H1 (cell line): Measurements from ENCODE around the gene FICD. TPM values are rescaled to one million over a fixed set of nuclear protein-coding genes. Genes with fewer than 3 reads are reported as not detected.

Source experiments
- CTCF ChIA-PET: fragments of 300-600 bp; sonication (Branson Sonifier 250); formaldehyde crosslinking; loops from one replicate; lab custom pipeline; 2021; ENCODE audit not compliant: partially characterized antibody; lab: Charles Lee
- POLR2A ChIA-PET: fragments of 300-600 bp; sonication (Branson Sonifier 250); formaldehyde crosslinking; loops from one replicate; lab custom pipeline; 2021; ENCODE audit warnings: inconsistent platforms; ENCODE audit not compliant: partially characterized antibody; lab: Charles Lee
- DNase-seq, 2 experiments: peaks; one replicate each; pipeline versions ENCODE4 v3.0.0 to v3.0.0-alpha.2; 2010 to 2022; ENCODE audit warnings: low spot score in 2 of 2, low read depth in 1 of 2, mixed read lengths in 1 of 2
- FAIRE-seq: peaks from 2 replicates; lab custom pipeline; 2011; peaks lifted over from hg19 to GRCh38; lab: Jason Lieb, UNC
- H2AFZ ChIP-seq: 2 replicates; pipeline ENCODE4 v1.8.1; 2012; ENCODE audit warnings: low read length, inconsistent platforms
- H2AK5ac ChIP-seq: 2 replicates; pipeline ENCODE4 v1.6.1; 2013; ENCODE audit warnings: low read depth, low read length
- H2BK120ac ChIP-seq: replicated peaks from 2 replicates; pipeline ENCODE3; 2013; ENCODE audit warnings: low read depth, low read length, inconsistent platforms
- H2BK12ac ChIP-seq: 2 replicates; pipeline ENCODE4 v1.6.1; 2013; ENCODE audit warnings: low read depth, low read length
- H2BK15ac ChIP-seq: 2 replicates; pipeline ENCODE4 v1.6.1; 2013; ENCODE audit warnings: low read length
- H2BK20ac ChIP-seq: 2 replicates; pipeline ENCODE4 v1.6.1; 2013; ENCODE audit warnings: low read length
- H2BK5ac ChIP-seq: 2 replicates; pipeline ENCODE4 v1.6.1; 2013; ENCODE audit warnings: low read depth, low read length
- H3K14ac ChIP-seq: 2 replicates; pipeline ENCODE4 v1.6.1; 2013; ENCODE audit warnings: inconsistent platforms; ENCODE audit not compliant: insufficient read length
- H3K18ac ChIP-seq: 2 replicates; pipeline ENCODE4 v1.6.1; 2013; ENCODE audit warnings: low read length; ENCODE audit errors: extremely low read depth
- H3K23ac ChIP-seq: 2 replicates; pipeline ENCODE4 v1.6.1; 2013; ENCODE audit warnings: inconsistent platforms; ENCODE audit not compliant: insufficient read length
- H3K23me2 ChIP-seq: 2 replicates; pipeline ENCODE4 v1.6.1; 2013; ENCODE audit warnings: low read depth, low read length
- H3K27ac ChIP-seq: 2 replicates; pipeline ENCODE4 v1.6.1; 2011; ENCODE audit warnings: low read depth, low read length, inconsistent platforms
- H3K27me3 ChIP-seq, 4 experiments: replicated peaks in 1 of 4; 1 replicate in 1 of 4; 2 replicates in 3 of 4; pipeline versions ENCODE4 v1.6.1 to v1.8.1; 2011 to 2013; ENCODE audit warnings: low read length in 3 of 4, mild to moderate bottlenecking in 3 of 4, inconsistent platforms in 2 of 4, mixed read lengths in 2 of 4, moderate library complexity in 1 of 4; ENCODE audit not compliant: control insufficient read depth in 3 of 4, insufficient read depth in 3 of 4; ENCODE audit errors: extremely low read depth in 1 of 4
- H3K36me3 ChIP-seq, 4 experiments: 2 replicates each; pipeline versions ENCODE4 v1.6.1 to v1.8.1; 2011 to 2013; ENCODE audit warnings: mild to moderate bottlenecking in 4 of 4, low read length in 3 of 4, moderate library complexity in 2 of 4, control low read depth in 1 of 4, inconsistent platforms in 1 of 4; ENCODE audit not compliant: insufficient read depth in 4 of 4, control insufficient read depth in 2 of 4
- H3K4ac ChIP-seq: replicated peaks from 2 replicates; pipeline ENCODE3; 2013; ENCODE audit warnings: low read length, low read depth, mixed read lengths, inconsistent platforms; ENCODE audit not compliant: insufficient read length
- H3K4me1 ChIP-seq, 4 experiments: replicated peaks in 1 of 4; 1 replicate in 1 of 4; 2 replicates in 3 of 4; pipeline versions ENCODE4 v1.6.1 to v1.8.1; 2011 to 2013; ENCODE audit warnings: low read length in 3 of 4, inconsistent platforms in 2 of 4, mixed read lengths in 1 of 4; ENCODE audit not compliant: insufficient read depth in 4 of 4, control insufficient read depth in 3 of 4
- H3K4me2 ChIP-seq, 2 experiments: 2 replicates each; pipeline versions ENCODE4 v1.6.1 to v1.8.1; 2011 to 2013; ENCODE audit warnings: low read depth in 2 of 2, low read length in 2 of 2, control low read depth in 1 of 2, inconsistent platforms in 1 of 2, mild to moderate bottlenecking in 1 of 2; ENCODE audit not compliant: insufficient read depth in 1 of 2
- H3K4me3 ChIP-seq, 4 experiments: fragments of 200-600, 300-600 bp in 1 of 4; sonication (generic), shearing (Covaris generic), sonication (Bioruptor Twin) in 1 of 4; 2 replicates each; pipeline versions ENCODE4 v1.5.1 to v1.8.1; 2011 to 2016; ENCODE audit warnings: low read length in 4 of 4, low read depth in 3 of 4, control low read depth in 2 of 4, inconsistent platforms in 2 of 4, mild to moderate bottlenecking in 2 of 4, mixed read lengths in 1 of 4, moderate library complexity in 1 of 4; ENCODE audit not compliant: insufficient read depth in 2 of 4; ENCODE audit errors: extremely low read depth in 1 of 4
- H3K56ac ChIP-seq: replicated peaks from 2 replicates; pipeline ENCODE3; 2013; ENCODE audit warnings: low read depth, mild to moderate bottlenecking, mixed read lengths, low read length, inconsistent platforms; ENCODE audit not compliant: insufficient read length
- H3K79me1 ChIP-seq: 2 replicates; pipeline ENCODE4 v1.6.1; 2013; ENCODE audit warnings: low read depth, low read length, control low read depth
- H3K79me2 ChIP-seq, 2 experiments: 2 replicates each; pipeline versions ENCODE4 v1.6.1 to v1.8.1; 2012 to 2013; ENCODE audit warnings: low read length in 2 of 2, mild to moderate bottlenecking in 2 of 2, inconsistent platforms in 1 of 2; ENCODE audit not compliant: insufficient read depth in 2 of 2, control insufficient read depth in 1 of 2
- H3K9ac ChIP-seq, 4 experiments: replicated peaks in 1 of 4; 1 replicate in 1 of 4; 2 replicates in 3 of 4; pipeline versions ENCODE4 v1.6.1 to v1.8.1; 2011 to 2013; ENCODE audit warnings: low read depth in 3 of 4, low read length in 3 of 4, control low read depth in 2 of 4, mild to moderate bottlenecking in 2 of 4, moderate library complexity in 2 of 4, inconsistent platforms in 1 of 4; ENCODE audit errors: extremely low read depth in 1 of 4
- H3K9me3 ChIP-seq, 2 experiments: 2 replicates each; pipeline versions ENCODE4 v1.6.1 to v1.8.1; 2012 to 2013; ENCODE audit warnings: mild to moderate bottlenecking in 2 of 2, moderate library complexity in 2 of 2, control low read depth in 1 of 2, inconsistent platforms in 1 of 2, low read depth in 1 of 2, low read length in 1 of 2, mixed read lengths in 1 of 2; ENCODE audit not compliant: insufficient read depth in 2 of 2
- H4K20me1 ChIP-seq, 2 experiments: replicated peaks in 1 of 2; 2 replicates each; pipeline versions ENCODE3 to v1.8.1; 2011 to 2013; ENCODE audit warnings: inconsistent platforms in 2 of 2, low read length in 2 of 2, mild to moderate bottlenecking in 1 of 2; ENCODE audit not compliant: insufficient read depth in 2 of 2, control insufficient read depth in 1 of 2
- H4K5ac ChIP-seq: 2 replicates; pipeline ENCODE4 v1.6.1; 2013; ENCODE audit warnings: low read length, low read depth, mixed read lengths, inconsistent platforms; ENCODE audit not compliant: insufficient read length
- H4K8ac ChIP-seq: 2 replicates; pipeline ENCODE4 v1.8.0; 2013; ENCODE audit warnings: mild to moderate bottlenecking, moderate library complexity, low read length, inconsistent platforms; ENCODE audit not compliant: insufficient read depth; ENCODE audit errors: extremely low read depth
- H4K91ac ChIP-seq: replicated peaks from 2 replicates; pipeline ENCODE3; 2013; ENCODE audit warnings: low read length, mixed read lengths, inconsistent platforms; ENCODE audit not compliant: insufficient read length
- CHD2 ChIP-seq: IDR thresholded peaks from 2 replicates; pipeline ENCODE4 v1.6.1; 2012; ENCODE audit warnings: low read length, improper control_type of control experiment
- CREB1 ChIP-seq: IDR thresholded peaks from 2 replicates; pipeline ENCODE4 v1.6.1; 2012; ENCODE audit warnings: inconsistent platforms
- JUN ChIP-seq: IDR thresholded peaks from 2 replicates; pipeline ENCODE4 v1.6.1; 2011; ENCODE audit warnings: low read depth, mild to moderate bottlenecking, improper control_type of control experiment, low read length
- KDM4A ChIP-seq: IDR thresholded peaks from one replicate; pipeline ENCODE4 v1.7.1; 2012; ENCODE audit warnings: low read depth, mild to moderate bottlenecking, moderate library complexity, low read length, inconsistent platforms; ENCODE audit not compliant: severe bottlenecking
- POLR2AphosphoS5 ChIP-seq: IDR thresholded peaks from 2 replicates; pipeline ENCODE4 v1.6.1; 2011; ENCODE audit warnings: low read depth, low read length
- RFX5 ChIP-seq: IDR thresholded peaks from 2 replicates; pipeline ENCODE4 v1.6.1; 2011; ENCODE audit warnings: low read depth, low read length, improper control_type of control experiment, borderline replicate concordance
- SIN3A ChIP-seq, 2 experiments: IDR thresholded peaks in 1 of 2; conservative IDR thresholded peaks in 1 of 2; 2 replicates each; pipeline ENCODE4 v1.6.1; 2011 to 2012; ENCODE audit warnings: low read length in 2 of 2, improper control_type of control experiment in 1 of 2, low read depth in 1 of 2, mild to moderate bottlenecking in 1 of 2
- USF2 ChIP-seq: IDR thresholded peaks from 2 replicates; pipeline ENCODE4 v1.6.1; 2011; ENCODE audit warnings: low read length, improper control_type of control experiment
- YY1 ChIP-seq: IDR thresholded peaks from 2 replicates; pipeline ENCODE4 v1.6.1; 2011; ENCODE audit warnings: low read depth, mild to moderate bottlenecking, low read length
- ZNF274 ChIP-seq: IDR thresholded peaks from 2 replicates; pipeline ENCODE4 v1.7.0; 2012; ENCODE audit warnings: low read length, borderline replicate concordance; ENCODE audit errors: extremely low read depth
- WGBS, 2 experiments: shearing (Covaris generic) in 1 of 2; methylation state at CpG; one replicate each; pipeline versions ENCODE4 v1.1.6 to v1.1.7; 2013 to 2015; ENCODE audit warnings: low lambda C conversion rate in 2 of 2, mixed read lengths in 2 of 2, inconsistent platforms in 1 of 2, low coverage in 1 of 2, missing lambda C conversion rate in 1 of 2; ENCODE audit not compliant: insufficient replicate concordance in 2 of 2, insufficient coverage in 1 of 2, insufficient read length in 1 of 2; ENCODE audit errors: extremely low coverage in 1 of 2, missing lambda C conversion rate in 1 of 2; 5-methylcytosine and 5-hydroxymethylcytosine counted together
- polyA plus RNA-seq, 7 experiments: library from polyadenylated mRNA; depleted of rRNA in 3 of 7; stranded (reverse) in 5 of 7; unstranded in 2 of 7; fragments of >200 nt in 5 of 7; fragments of 200-250 nt in 2 of 7; gene quantifications; 1 replicate in 5 of 7; 2 replicates in 1 of 7; 4 replicates in 1 of 7; pipeline versions ENCODE4 v1.2.1 to v1.2.3, GENCODE V29; 2011 to 2013; ENCODE audit warnings: missing spikeins in 2 of 7, mixed read lengths in 2 of 7
- total RNA-seq: library from RNA; stranded (reverse); fragmentation: NEBNext Ultra II Directional; extraction: Animal tissue kit (Norgen Biotek cat#: 25700); gene quantifications from 2 replicates; pipeline ENCODE4 v1.2.1, GENCODE V29; 2021
- TF ChIP-seq, protein P1 (sequence below): IDR thresholded peaks from 2 replicates; pipeline ENCODE4 v1.6.1; 2012; ENCODE audit warnings: low read length, inconsistent platforms

The FICD gene
- total and polyA plus RNA-seq, 2 of the 8 experiments (the other 6 are each of a cell fraction or from before 2014, with no cell fraction given): 2.2 to 6.0 TPM

- Histone ChIP-seq H3K4me2 (no peak overlapping the region), H2AFZ (no peak overlapping the region), H4K20me1 (peaks cover 6 to 9% of the 10 kb centered on the region in 2 experiments), H2BK5ac (no peak overlapping the region), H3K27me3 (peaks cover 0 to 2% (median 0%) of the 10 kb centered on the region in 4 experiments; a peak in 1 of 7 replicates), H3K79me1 (no peaks in the 10 kb centered on the region; the same call in none of the 2 replicates), H3K14ac (no peak overlapping the region), H3K18ac (no peak overlapping the region), H3K36me3 (peaks cover 30 to 59% (median 49%) of the 10 kb centered on the region in 4 experiments), H2AK5ac (no peak overlapping the region), H3K9me3 (no peaks in the 10 kb centered on the region), H3K79me2 (peaks cover 4 to 81% of the 10 kb centered on the region in 2 experiments; a peak in 3 of 4 replicates), H3K56ac (no peak overlapping the region), H4K91ac (no peak overlapping the region), H2BK15ac (no peak overlapping the region), H2BK120ac (no peak overlapping the region), H3K23me2 (no peaks in the 10 kb centered on the region), H3K9ac (no peak overlapping the region), H3K4me3 (no peak overlapping the region), H4K8ac (no peak overlapping the region), H3K23ac (no peak overlapping the region), H4K5ac (no peak overlapping the region), H2BK12ac (no peak overlapping the region), H2BK20ac (no peak overlapping the region), H3K4ac (no peak overlapping the region), H3K27ac (no peak overlapping the region), H3K4me1 (no peaks in the 10 kb centered on the region)
- POLR2A ChIA-PET: interaction anchor here (6.1 kb wide), 1 partner anchor 14 kb away, joined by 40 read pairs; the partner anchor contains the start of genes ISCU and SART3
- WGBS, 2 experiments: 94% methylated on average over 9 of the region's 9 CpGs; no CpG with 5 or more reads in 1 of the 2 experiments
- CTCF ChIA-PET: interaction anchor here (1.0 to 1.4 kb wide), 2 partner anchors 17 to 555 kb away, joined by 3 to 7 read pairs; no protein-coding TSS in a partner anchor
- DNase-seq (no peak), FAIRE-seq (no peak)
- TF ChIP-seq POLR2AphosphoS5 (no peak), RFX5 (no peak), YY1 (no peak), KDM4A (no peak), JUN (no peak), ZNF274 (no peak), USF2 (no peak), CHD2 (no peak), SIN3A (conservative IDR thresholded peaks at IDR 0.05 in 1 of 2, IDR thresholded peaks at IDR 0.05 in 1 of 2; ENCODE audit: low read depth in 1 of 2, low read length in 2 of 2) (no peak), CREB1 (no peak)
- TF ChIP-seq, protein P1, sequence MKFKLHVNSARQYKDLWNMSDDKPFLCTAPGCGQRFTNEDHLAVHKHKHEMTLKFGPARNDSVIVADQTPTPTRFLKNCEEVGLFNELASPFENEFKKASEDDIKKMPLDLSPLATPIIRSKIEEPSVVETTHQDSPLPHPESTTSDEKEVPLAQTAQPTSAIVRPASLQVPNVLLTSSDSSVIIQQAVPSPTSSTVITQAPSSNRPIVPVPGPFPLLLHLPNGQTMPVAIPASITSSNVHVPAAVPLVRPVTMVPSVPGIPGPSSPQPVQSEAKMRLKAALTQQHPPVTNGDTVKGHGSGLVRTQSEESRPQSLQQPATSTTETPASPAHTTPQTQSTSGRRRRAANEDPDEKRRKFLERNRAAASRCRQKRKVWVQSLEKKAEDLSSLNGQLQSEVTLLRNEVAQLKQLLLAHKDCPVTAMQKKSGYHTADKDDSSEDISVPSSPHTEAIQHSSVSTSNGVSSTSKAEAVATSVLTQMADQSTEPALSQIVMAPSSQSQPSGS: no peak
These were observed 32.6 kb downstream of the FICD start for GRCh38 chr12:108547686-108548085.
